Fibroblast of villous mesenchyme (primary cell): Measurements from ENCODE around the gene SLC4A9. TPM values are rescaled to one million over a fixed set of nuclear protein-coding genes. Genes with fewer than 3 reads are reported as not detected.
A peak's percentile ranks its signal among the peaks of the same experiment; 100 is the strongest.

Experiments used
- DNase-seq: peaks from one replicate; pipeline ENCODE4 v3.0.0-alpha.2; 2010; ENCODE audit warnings: low read depth
- H3K4me3 ChIP-seq: 2 replicates; pipeline ENCODE4 v1.5.1; 2011; ENCODE audit warnings: low read depth, mild to moderate bottlenecking, low read length
- total RNA-seq: library from RNA; depleted of rRNA; stranded (reverse); fragments of >200 nt; gene quantifications from 2 replicates; pipeline ENCODE4 v1.2.3, GENCODE V29; 2012
- TF ChIP-seq, protein P1 (sequence below): IDR thresholded peaks from 2 replicates; pipeline ENCODE4 v1.5.1; 2012; ENCODE audit warnings: low read depth, mild to moderate bottlenecking, low read length; ENCODE audit not compliant: insufficient read depth

The SLC4A9 gene
- total RNA-seq, 1 donor: not detected

GRCh38 chr5:140349244-140349643, 10.8 kb upstream of the SLC4A9 start:
- DNase-seq: no peak
- H3K4me3 ChIP-seq: no peak overlapping the region
- TF ChIP-seq, protein P1, sequence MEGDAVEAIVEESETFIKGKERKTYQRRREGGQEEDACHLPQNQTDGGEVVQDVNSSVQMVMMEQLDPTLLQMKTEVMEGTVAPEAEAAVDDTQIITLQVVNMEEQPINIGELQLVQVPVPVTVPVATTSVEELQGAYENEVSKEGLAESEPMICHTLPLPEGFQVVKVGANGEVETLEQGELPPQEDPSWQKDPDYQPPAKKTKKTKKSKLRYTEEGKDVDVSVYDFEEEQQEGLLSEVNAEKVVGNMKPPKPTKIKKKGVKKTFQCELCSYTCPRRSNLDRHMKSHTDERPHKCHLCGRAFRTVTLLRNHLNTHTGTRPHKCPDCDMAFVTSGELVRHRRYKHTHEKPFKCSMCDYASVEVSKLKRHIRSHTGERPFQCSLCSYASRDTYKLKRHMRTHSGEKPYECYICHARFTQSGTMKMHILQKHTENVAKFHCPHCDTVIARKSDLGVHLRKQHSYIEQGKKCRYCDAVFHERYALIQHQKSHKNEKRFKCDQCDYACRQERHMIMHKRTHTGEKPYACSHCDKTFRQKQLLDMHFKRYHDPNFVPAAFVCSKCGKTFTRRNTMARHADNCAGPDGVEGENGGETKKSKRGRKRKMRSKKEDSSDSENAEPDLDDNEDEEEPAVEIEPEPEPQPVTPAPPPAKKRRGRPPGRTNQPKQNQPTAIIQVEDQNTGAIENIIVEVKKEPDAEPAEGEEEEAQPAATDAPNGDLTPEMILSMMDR: no peak

GRCh38 chr5:140351609-140352334, 8.2 kb upstream of the SLC4A9 start:
- no peak overlapping the region for H3K4me3 ChIP-seq
- peak; percentile 76 for DNase-seq
- TF ChIP-seq, protein P1: peak; percentile 82

DNA sequence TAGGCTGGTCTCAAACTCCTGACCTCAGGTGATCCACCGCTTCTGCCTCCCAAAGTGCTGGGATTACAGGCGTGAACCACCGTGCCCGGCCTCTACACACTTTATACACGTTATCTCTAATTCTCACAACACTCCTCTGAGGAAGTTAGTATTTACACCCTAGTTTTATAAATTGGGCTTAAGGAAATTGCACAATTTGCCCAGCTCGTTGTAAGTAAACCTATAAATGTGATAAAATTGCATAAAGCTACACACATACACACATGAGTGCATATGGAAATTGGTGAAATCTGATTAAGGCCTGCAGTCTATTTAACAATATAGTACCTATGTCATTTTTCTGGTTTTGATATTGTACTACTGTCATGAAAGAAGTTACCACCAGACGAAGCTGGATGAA, 4.4 kb upstream of the SLC4A9 start:
- no peak for DNase-seq
- H3K4me3 ChIP-seq: no peak overlapping the region
- TF ChIP-seq, protein P1: no peak

DNA sequence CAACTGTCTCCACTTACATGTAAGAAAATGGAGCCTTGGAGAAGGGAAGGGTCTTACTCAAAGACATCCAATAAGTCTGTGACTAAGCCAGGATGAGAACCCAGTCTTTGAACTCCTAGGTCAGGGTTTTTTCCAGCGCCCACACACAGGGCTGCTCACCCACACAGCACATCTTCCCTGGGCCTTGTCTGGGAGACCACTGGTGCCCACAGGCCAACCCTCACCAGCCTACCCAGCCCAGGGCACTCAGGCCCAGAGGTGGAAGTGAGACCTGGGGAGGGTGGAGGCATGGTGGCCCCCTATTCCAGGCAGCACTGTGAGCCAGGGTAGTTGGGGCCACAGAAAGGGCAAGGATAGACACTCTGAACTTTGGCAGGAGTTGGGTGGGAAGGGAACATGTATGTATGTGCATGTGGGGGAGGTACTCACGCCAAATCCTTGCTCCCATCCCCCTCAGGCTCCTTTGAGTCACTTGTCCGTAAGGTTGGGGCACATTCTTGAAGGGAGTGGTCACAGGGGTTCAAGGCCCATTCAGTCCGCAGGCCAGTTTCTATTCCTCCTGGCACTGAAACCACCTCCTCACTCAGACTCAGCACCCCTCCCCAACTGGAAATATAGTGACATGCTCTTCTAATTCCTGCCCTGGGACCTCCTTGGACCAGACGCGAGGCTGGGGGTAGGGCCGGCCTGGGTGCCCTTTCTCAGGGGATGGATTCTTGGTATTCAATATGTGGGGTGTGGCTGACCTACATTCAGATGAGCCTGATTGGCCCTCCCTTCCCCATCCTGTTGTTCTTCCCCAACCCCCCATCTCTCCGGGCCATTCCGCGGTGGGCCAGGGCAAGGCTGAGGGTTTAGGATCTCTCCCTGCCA, 2.9 kb upstream of the SLC4A9 start:
- TF ChIP-seq, protein P1: no peak
- no peak for DNase-seq

DNA sequence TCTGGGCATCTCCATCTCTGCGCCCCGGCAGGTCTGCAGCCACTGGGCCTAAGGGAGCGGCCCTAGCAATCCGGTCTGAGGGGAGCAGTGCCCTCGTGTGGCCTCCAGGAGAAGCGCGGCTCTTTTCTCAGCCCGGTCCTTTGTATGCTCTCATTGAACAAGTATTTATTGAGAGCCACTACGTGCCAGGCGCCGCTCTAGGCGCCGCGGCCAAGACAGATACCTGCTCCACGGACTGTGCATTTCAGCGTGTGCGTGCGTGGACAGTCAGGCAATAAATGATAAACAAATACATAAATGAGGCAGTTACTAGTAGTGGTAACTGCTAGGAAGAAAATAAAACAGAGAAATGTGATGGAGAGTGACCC, 2.3 kb upstream of the SLC4A9 start:
- peak; percentile 87 for DNase-seq
- peak overlapping the region; percentile 21 for H3K4me3 ChIP-seq

More for the DNA sequence above, 2.9 kb upstream of the SLC4A9 start:
- no peak overlapping the region for H3K4me3 ChIP-seq

DNA sequence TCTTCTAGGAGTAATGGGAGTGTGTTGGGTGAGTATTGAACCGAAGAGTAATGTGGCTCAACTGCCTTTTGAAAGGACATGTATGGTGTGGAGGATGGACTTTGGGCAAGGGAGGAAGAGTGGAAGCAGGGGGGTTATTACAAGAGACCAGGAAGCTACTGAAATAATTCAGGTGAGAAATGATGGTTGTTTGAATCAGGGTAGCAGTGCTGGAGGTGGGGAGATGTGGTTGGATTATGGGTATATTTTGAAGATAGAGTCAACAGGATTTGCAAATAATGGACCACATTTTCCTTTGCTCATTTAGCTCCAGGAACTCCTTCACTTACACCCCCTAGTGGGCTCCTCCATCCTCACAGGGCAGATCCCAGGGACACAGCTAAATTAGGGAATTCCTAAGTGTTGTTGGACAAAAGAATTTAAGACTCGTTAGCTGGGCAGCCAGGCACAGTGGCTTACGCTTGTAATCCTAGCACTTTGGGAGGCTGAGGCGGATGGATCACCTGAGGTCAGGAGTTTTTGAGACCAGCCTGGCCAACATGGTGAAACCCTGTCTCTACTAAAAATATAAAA, 1.2 kb upstream of the SLC4A9 start:
- TF ChIP-seq, protein P1: peak; percentile 63
- peak; percentile 49 for DNase-seq
- H3K4me3 ChIP-seq: no peak overlapping the region

More for the DNA sequence above, 2.3 kb upstream of the SLC4A9 start:
- TF ChIP-seq, protein P1: peak; percentile 95
